LHCN-M2 (cell line): ENCODE data around the gene BMPR1A. TPM values are rescaled to one million over a fixed set of nuclear protein-coding genes. Genes with fewer than 3 reads are reported as not detected.
A peak's percentile ranks its signal among the peaks of the same experiment; 100 is the strongest.

Source experiments
- DNase-seq: peaks from one replicate; pipeline ENCODE4 v3.0.0-alpha.2; 2012; ENCODE audit warnings: low read depth
- total RNA-seq: library from RNA; depleted of rRNA; stranded (reverse); fragments of >200 nt; gene quantifications from 2 replicates; pipeline ENCODE4 v1.2.3, GENCODE V29; 2014

Gene BMPR1A
- total RNA-seq, 1 experiment from 2014 or later = 28.8 TPM

DNA sequence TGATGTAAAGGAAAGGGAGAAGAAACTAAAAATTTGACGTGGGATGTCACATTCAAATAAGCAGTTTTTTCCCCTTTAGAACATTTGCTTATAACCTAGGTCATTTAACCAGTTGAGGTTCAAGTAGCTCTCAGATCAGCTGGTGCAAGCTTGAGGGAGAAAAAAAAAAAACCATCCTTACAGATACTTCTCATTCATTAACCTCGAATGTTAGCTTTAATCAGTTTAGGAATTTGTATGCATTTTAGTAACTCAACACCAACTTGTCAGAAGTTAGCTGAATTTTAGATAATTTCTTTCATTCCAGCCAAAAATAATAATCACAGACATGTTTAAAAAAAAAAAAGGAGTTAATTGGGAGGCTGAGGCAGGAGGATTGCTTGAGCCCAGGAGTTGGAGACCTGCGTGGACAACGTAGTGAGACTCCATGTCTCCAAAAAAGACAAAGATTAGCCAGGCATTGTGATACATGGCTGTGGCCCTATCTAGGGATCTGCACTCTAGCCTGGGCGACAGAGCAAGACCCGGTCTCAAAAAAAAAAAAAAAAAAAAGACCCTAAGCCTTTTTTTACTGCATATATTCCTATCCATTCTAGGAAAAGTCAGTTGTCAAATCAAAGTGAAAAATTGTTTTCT, 46.2 kb downstream of the BMPR1A start:
- no peak for DNase-seq

DNA sequence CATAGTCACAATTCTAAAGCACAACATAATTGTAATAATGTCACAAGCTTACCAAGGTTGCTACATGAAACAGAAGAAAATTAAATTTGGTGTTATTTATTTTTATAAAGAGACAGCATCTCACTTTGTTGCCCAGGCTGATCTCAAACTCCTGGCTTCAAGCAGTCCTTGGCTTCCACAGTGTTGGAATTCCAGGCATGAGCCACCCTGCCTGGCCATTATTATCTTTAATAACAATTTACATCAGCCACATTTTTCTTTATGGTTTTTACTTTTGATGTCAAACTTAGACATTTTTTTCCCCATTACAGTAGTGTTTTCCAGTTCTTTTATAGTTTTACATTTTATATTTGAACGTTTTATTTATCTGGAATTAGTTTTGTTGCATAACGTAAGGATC, 46.7 kb downstream of the BMPR1A start:
- no peak for DNase-seq

DNA sequence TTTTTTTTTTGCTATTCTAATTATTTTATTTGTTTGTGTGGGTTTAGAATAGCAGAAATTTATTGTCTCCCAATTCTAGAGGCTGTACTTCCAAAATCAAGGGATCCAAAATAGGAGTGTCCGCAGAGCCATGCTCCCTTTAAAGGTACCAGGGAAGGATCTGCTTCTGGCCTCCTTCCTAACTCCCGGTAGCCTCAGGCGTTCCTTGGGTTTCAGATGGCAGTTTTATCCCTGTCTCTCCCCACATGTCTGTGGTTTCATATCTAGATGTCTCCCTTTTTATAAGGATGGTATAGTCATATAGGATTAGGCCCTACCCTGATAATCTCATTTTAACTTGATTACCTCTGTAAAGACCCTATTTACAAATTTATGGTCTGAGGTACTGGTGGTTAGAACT, 48.4 kb downstream of the BMPR1A start:
- no peak for DNase-seq

DNA sequence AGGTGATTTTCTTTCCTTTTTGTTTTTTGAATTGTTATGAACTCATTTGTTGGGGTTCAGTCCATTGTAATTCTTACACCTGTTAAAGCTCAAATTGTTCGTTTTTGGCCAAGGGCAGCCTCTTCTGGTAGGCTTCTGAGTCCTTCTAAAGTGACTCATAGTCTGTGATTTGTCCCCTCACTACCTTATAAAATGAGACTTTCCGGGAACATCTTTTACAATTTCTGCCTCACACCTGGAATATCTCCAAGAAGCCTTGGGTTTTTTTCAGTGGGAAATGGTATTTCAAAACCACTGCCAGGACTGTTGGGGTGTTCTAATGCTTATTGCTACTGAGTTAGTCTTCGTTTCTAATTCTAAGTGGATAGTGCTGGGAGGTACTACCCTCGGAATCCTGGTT, 56.7 kb downstream of the BMPR1A start:
- peak; percentile 39 for DNase-seq

DNA sequence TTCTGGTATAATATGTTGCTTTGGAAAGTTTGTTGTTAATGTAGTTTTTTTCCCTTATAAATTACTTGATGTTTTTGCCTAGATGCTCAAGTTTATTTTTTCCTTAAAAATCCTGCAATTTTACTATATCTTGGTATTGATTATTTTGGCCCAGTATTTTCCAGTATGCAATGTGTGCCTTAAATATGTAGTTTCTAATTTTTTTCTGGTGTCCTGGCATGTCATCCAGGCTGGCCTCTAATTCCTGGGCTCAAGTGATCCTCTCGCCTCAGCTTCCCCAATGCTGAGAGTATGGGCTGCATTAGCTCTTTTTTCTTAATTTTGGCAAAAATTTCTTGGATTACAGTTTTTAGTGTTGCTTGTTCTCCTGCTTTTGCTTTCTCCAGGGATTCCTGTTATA, 57.6 kb downstream of the BMPR1A start:
- DNase-seq = no peak

DNA sequence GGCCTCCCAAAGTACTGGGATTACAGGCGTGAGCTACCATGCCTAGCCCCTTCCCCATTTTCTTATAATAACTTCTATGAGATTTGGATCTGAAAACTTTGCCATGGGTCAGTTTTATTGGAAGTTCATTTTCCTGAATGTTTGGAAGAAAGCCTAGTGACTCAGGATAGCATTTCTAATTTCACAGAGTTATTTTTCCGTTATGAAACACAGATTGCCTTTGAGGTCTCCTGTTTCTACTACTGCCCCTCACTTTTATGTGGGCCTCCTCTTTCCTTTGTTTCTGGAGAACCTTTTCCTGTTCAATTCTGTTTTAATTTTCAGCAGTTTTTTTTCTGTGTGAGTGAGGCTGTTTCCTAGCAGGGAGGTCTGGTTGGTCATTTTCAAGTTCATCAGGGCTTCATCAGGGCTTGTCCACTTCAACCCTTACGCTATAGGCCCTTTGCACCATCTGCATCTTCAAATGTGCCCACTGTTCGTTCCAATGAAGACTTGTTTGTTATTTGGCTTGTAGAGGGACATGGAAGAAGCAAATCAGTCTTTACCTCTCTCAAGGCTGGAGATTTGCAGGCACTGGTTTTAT, 58.7 kb downstream of the BMPR1A start:
- DNase-seq = no peak

DNA sequence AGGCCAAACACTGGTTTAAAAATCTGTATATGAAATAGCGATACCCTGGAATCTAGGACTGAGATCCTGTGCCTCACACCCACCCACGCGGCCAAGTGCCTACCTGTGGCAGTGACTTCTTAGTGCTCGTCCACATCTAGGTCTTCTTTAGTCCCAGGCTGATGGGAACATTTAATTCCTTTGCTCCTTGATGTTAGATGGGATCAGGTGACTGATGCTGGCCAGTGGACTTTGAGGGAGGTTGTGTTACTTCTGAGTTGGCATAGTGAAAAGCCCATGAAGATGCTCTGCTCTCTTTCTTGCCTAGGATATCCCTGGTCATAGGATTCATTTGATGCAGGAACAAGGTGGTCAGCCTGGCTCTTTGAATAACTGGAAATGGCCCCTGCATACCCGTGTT, 59.2 kb downstream of the BMPR1A start:
- no peak for DNase-seq

DNA sequence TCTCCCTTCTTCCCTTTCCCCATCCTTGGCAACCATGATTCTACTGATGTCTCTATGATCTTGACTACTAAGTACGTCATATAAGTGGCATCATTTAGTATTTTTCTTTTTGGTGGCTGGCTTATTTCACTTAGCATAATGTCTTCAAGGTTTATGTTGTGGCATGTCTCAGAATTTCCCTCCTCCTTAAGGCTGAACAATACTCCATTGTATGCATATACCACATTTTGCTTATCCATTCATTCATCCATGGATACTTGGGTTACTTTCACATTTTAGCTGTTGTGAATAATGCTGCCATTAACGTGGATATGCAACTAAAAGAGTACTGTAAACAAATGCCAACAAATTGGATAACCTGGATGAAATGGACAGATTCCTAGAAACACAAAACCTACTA, 60.8 kb downstream of the BMPR1A start:
- DNase-seq = no peak

DNA sequence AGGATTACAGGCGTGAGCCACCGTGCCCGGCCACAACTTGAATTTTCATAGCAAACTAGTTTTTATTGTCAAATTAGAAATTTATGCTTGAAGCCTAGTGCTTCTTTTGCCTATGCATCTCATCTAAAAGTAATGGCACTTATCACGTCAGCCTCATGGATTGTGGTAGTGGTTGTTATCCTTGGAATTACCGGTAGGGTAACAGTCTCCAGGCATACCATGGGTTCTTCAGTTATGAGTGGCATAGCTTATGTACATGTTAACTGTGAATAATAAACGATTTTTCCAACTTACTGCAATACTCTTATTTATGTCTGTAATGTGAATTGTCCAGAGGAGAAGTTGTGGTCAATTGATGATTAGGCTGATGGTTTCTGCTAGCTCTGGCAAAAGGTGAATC, 63.1 kb downstream of the BMPR1A start:
- DNase-seq = no peak

DNA sequence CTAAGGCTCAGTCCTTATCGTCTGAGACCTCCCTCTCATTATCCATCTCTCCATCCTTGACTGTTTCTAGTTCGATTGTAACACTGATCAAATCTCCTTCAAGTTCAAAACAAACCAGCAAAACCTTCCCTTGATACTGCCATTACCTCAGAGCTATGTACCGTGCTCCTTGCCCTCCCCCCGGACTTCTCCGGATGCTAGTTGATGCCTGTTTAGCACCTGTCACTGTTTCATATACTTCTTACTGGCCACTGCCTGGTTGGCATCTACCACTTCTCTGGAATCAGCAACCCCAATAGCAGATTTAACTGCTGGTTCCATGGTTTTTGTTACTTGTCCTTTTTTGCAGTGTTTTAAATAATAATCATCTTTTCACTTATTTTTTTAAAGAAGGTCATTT, 64.1 kb downstream of the BMPR1A start:
- DNase-seq = no peak

DNA sequence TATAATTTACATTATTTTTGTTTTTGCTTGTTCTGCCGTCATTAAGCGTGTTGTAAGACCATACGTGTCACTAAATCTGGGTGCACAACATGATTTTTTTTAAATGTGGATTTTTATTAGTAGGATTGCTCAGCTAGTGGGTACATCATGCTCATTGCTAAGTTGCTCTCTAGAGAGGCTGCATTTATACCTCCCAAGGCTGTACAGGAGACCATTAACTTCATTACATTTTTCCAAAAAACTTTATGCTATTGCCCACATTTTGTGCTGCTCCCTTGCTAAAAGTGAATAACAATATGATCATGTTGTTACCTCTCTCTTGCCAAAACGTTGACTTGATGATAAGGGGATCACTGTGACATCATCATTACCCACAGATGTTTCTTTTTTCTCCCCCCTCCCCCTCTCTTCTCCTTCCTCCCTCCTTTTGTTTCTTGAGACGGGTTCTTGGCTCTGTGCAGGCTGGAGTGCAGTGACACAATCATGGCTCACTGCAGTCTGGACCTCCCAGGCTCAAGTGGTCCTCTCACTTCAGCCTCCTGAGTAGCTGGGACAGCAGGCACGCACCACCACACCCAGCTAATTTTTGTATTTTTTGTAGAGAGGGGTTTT, 65.1 kb downstream of the BMPR1A start:
- no peak for DNase-seq

DNA sequence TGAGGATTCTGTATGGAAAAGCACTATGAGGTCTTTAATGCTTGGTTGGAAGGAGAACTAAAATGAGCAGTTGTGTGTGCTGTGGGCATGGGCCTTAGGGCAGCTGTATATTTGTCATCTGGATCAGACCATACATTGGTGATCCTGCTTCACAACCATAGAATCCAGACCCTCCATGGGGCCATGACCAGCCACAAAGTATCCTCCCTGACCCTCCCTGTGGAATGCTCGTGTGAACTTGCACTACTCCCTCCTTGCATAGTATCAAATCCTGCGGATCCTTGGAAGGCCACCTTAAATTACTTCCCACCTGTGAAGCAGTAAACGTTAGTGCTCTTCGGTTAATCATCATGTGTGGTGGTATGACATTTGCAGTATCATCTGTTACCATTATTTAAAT, 67.1 kb downstream of the BMPR1A start:
- DNase-seq = no peak

DNA sequence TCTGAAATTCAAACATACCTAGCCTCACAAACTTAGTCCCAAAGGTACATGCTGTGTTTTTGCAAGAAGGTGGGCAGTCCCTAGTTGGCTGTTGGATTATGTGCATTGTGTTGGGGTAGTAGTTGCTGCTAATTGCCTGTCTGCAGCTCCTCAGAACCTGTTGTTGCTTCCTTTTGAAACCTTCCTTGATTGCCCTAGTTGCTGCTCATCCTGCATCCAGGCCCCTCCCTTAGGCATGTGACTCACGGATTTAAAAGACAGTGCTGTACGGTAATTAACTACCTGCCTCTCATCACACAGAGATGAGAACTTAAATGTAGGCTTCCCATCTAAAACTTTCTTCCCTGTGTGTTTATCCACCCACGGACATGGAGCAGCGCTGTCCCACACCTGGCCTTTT, 67.7 kb downstream of the BMPR1A start:
- no peak for DNase-seq

DNA sequence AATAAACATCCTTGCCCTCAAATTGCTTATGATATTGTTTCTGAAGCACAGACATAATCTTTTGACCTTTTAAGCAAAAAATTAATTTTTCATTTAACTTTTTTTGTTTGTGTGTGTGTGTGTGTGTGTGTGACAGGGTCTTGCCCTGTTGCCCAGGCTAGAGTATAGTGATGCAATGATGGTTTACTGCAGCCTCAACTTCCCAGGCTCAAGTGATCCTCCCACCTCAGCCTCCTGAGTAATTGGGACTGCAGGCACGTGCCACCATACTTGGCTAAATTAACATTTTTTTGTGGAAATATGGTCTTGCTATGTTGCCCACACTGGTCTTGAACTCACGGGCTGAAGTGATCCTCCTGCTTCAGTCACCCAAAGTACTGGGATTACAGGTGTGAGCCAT, 68.9 kb downstream of the BMPR1A start:
- DNase-seq = no peak

DNA sequence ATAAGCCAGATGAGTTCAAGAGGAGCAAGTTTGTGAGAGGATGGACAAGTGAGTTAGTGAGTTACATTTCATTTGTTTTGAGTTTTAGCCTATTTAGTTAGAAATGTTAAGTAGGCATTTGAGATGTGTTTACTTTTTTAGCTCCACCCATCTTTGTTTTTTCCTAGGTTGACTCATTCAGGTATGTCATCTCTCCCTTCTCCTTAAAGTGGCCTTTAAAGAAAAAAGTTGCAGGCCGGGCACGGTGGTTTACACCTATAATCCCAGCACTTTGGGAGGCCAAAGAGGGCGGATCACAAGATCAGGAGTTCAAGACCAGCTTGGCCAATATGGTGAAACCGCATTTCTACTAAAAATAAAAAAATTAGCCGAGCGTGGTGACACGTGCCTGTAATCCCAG, 71.2 kb downstream of the BMPR1A start:
- no peak for DNase-seq

DNA sequence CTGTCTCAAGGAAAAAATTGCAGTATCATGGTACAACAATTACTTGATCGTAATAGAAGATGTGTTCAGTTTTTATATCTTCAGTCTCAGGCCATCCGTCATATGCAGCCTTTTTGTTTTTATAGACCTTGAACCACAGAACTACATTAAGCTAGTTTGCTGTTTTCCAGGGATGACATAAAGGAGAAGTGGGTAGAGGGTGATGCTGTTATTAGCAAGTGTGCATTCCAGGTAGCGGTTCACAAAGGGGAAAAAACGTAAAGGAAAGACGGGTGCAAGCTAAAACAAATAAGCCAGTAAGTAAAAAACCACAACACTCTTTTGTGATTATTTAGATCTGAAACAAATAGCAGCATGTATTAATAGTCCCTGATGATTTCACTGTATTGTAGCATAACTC, 71.7 kb downstream of the BMPR1A start:
- no peak for DNase-seq

DNA sequence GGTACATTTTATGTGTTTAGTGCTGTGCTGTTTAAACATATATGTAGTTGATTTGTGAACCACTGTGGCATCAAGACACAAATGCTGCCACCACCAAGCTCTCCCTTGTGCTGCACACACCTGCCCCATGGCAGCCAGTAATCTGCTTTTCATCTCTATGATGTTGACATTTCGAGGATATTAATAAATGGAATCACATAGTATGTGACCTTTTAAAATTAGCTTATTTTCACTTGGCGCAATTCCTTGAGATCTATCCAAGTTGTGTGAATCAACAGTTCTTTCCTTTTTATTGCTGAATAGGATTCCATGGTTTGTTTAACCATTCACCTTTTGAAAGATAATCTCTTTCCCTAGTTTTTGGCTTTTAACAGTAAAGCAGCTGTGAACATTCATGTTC, 73.1 kb downstream of the BMPR1A start:
- DNase-seq = no peak

DNA sequence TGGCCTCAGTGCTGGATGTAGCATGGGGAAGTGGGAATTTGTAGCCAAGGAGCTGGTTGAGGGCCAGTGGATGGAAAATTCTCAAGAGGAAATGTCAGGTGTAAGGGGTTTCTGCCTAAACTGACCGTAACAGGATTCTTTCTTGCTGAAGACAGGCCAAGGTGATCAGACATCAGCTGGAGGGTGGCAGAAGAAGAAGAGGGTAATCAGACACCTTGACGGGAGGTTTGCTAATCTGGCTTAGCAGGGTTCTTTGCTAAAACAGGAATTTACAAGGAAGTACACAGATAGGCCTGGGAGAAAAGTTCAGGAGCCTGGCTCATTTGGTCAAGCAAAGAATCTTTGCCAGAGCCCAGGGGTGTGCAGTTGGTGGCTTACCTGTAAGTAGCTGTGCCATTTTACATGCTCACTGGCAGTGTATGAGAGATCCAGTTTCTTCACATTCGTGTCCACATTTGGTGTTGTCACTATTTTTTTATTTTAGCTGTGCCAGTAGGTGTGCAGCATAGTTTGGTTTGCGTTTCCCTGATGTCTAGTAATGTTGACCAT, 73.7 kb downstream of the BMPR1A start:
- no peak for DNase-seq

DNA sequence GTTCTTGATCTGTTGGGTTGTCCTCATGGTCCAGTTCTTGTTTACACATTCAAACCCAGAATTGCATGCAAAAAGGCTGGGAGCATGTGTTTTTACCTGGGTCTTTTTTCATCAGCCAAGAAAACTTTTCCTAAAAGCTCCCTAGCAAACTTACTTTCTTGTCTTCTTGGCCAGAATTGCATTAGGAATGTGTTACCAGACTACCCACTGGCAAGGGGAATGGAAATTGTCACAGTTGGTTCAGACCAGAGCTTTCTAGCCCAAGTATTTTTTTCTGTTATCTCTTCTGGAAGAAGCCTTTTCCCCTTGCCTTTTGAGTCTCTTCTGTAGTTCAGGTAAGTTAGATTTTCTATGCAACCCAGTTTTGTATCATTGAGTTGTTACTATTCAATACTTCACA, 77.5 kb downstream of the BMPR1A start:
- no peak for DNase-seq

DNA sequence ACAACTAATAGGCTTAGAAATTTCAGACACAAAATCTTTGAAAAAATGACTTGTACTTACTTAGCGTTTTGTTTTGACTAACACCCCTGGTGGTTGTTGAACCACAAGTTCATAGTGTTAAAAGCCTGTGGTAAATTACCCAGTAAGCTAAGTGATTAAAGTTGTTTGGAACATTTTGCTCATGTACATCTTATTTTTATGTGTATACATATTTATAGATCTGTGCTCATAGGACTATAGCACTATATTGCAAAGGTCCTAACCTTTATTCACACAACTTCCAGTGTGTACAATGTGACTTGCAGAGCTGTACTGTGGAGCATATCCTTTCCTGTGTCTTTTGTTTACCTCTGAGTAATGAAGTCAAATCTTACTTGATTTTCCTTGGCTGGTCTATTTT, 79.6 kb downstream of the BMPR1A start:
- DNase-seq = peak; percentile 28

DNA sequence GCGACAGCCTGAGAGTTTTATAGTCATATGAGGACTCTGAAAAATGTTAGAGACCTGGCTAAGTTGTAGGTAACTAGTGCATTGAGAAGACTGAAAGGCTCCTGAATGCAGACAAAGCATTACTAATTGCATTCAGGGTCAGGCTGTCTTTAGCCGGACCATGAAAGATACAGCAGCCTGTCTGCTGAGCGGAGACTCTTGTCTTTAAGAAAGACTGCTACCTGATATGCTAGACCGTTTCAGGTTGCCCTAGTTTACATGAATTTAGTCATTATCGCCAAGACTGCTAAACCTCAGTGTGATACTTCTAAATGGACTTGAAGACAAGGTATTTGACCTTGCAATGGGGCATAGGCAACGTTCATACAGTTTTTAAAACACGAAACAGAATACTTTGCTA, 81.2 kb downstream of the BMPR1A start:
- no peak for DNase-seq

DNA sequence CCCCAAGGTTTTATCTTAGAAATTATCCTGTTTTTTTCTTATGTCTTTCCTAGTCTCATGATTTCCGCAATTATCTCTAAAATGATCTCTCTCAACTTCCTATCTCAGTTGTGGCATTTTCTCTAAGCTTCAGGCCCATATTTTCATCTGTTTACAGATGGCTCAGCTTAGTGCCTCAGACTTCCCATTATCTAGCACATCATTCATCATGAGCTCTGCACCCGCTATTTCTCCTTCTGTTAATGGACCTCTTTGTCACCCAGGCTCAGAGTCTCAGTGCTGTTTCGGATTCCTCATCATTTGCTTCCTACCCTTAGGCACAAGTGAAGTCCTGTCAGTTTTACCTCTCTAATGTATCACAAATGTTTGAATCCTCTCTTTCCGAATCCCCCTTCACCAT, 84.1 kb downstream of the BMPR1A start:
- DNase-seq = no peak

DNA sequence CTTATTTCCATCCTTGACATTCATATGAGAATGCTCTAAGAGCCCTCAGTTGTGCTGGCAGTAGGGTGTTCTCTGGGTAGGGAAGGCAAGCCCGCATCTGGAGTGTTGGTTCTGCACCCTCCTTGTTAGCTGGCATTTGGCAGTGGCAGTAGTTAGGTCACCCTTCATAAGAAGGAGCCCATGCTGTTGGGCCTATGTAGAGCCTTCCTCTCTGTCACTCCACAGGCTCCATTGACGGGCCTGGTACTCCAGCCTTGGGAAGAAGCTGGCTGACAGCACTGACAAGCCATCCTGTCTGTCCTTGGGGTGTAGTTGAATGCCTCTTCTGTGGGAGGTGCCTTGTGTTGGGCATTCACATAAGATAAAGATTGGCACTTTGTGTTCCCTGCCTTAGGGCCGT, 89.7 kb downstream of the BMPR1A start:
- DNase-seq = no peak
